Erythroblast (primary cell): ENCODE measurements around the gene NOD2.

Source experiments
- GATA1 ChIP-seq: IDR thresholded peaks from 2 replicates; pipeline ENCODE4 v1.6.1; 2011; ENCODE audit warnings: low read depth, mild to moderate bottlenecking, control low read depth, low read length, moderate library complexity
- POLR2A ChIP-seq: IDR thresholded peaks from 2 replicates; pipeline ENCODE4 v1.6.1; 2011; ENCODE audit warnings: mild to moderate bottlenecking, low read length

- TF ChIP-seq POLR2A = no peak
- no peak for TF ChIP-seq GATA1
These were observed 17.6 kb downstream of the NOD2 start for GRCh38 chr16:50711040-50711439.
